Measurements from ENCODE around the gene ANKMY1.

GRCh38 chr2:240591226-240591625 lies 33.4 kb upstream of the ANKMY1 start:
- TF ChIP-seq CTCF (IDR thresholded peaks at IDR 0.05) (no peak), EP300 (IDR thresholded peaks at IDR 0.05) (no peak), POLR2A (IDR thresholded peaks at IDR 0.05) (no peak), POLR2AphosphoS5 (IDR thresholded peaks at IDR 0.05) (no peak)
